ENCODE results near the gene ZNF638.

ZNF638 gene

GRCh38 chr2:71446505-71446904 is 114.9 kb downstream of the ZNF638 start (continued):
- TF ChIP-seq ESRRG (CRISPR knock-in tag; IDR thresholded peaks at IDR 0.05) (no peak), CSDC2 (CRISPR knock-in tag; IDR thresholded peaks at IDR 0.05) (no peak), POU6F1 (CRISPR knock-in tag; IDR thresholded peaks at IDR 0.05; ENCODE audit: borderline replicate concordance, low read depth) (no peak), ARNTL (CRISPR knock-in tag; IDR thresholded peaks at IDR 0.05; ENCODE audit: borderline replicate concordance, low read depth) (no peak), ZFP30 (CRISPR knock-in tag; IDR thresholded peaks at IDR 0.05) (no peak)

- TF ChIP-seq ZNF70 (CRISPR knock-in tag; IDR thresholded peaks at IDR 0.05) (no peak), ZNF8 (CRISPR knock-in tag; IDR thresholded peaks at IDR 0.05) (no peak), PATZ1 (CRISPR knock-in tag; IDR thresholded peaks at IDR 0.05; ENCODE audit: borderline replicate concordance) (no peak), TCF4 (CRISPR knock-in tag; IDR thresholded peaks at IDR 0.05; ENCODE audit: borderline replicate concordance) (no peak), ISL1 (CRISPR knock-in tag; IDR thresholded peaks at IDR 0.05) (no peak), ESRRG (CRISPR knock-in tag; IDR thresholded peaks at IDR 0.05) (no peak), GLIS3 (CRISPR knock-in tag; IDR thresholded peaks at IDR 0.05) (no peak), TOX (CRISPR knock-in tag; IDR thresholded peaks at IDR 0.05; ENCODE audit: borderline replicate concordance) (no peak), CSDC2 (CRISPR knock-in tag; IDR thresholded peaks at IDR 0.05) (no peak), ZFP3 (CRISPR knock-in tag; IDR thresholded peaks at IDR 0.05) (no peak), ARNTL (CRISPR knock-in tag; IDR thresholded peaks at IDR 0.05; ENCODE audit: borderline replicate concordance, low read depth) (no peak), PPARA (CRISPR knock-in tag; IDR thresholded peaks at IDR 0.05; ENCODE audit: borderline replicate concordance) (no peak), OSR1 (CRISPR knock-in tag; IDR thresholded peaks at IDR 0.05) (no peak), TSHZ2 (CRISPR knock-in tag; IDR thresholded peaks at IDR 0.05) (no peak), POU6F1 (CRISPR knock-in tag; IDR thresholded peaks at IDR 0.05; ENCODE audit: borderline replicate concordance, low read depth) (no peak), CREB5 (CRISPR knock-in tag; IDR thresholded peaks at IDR 0.05; ENCODE audit: low read depth) (no peak)
- ATAC-seq: no peak
These were observed 117.8 kb downstream of the ZNF638 start for GRCh38 chr2:71449343-71449742.

- TF ChIP-seq ZNF70 (CRISPR knock-in tag; IDR thresholded peaks at IDR 0.05): no peak
- no peak for TF ChIP-seq PATZ1 (CRISPR knock-in tag; IDR thresholded peaks at IDR 0.05; ENCODE audit: borderline replicate concordance)
- TF ChIP-seq TCF4 (CRISPR knock-in tag; IDR thresholded peaks at IDR 0.05; ENCODE audit: borderline replicate concordance): no peak
- no peak for TF ChIP-seq CSDC2 (CRISPR knock-in tag; IDR thresholded peaks at IDR 0.05)
- TF ChIP-seq BACH2 (CRISPR knock-in tag; IDR thresholded peaks at IDR 0.05; ENCODE audit: borderline replicate concordance): no peak
- no peak for TF ChIP-seq ZNF8 (CRISPR knock-in tag; IDR thresholded peaks at IDR 0.05)
- TF ChIP-seq CREB5 (CRISPR knock-in tag; IDR thresholded peaks at IDR 0.05; ENCODE audit: low read depth): no peak
- no peak for TF ChIP-seq POU6F1 (CRISPR knock-in tag; IDR thresholded peaks at IDR 0.05; ENCODE audit: borderline replicate concordance, low read depth)
- TF ChIP-seq ARNTL (CRISPR knock-in tag; IDR thresholded peaks at IDR 0.05; ENCODE audit: borderline replicate concordance, low read depth): no peak
- no peak for TF ChIP-seq PPARA (CRISPR knock-in tag; IDR thresholded peaks at IDR 0.05; ENCODE audit: borderline replicate concordance)
- TF ChIP-seq ZNF565 (CRISPR knock-in tag; conservative IDR thresholded peaks at IDR 0.05; ENCODE audit: low read depth): no peak
- no peak for ATAC-seq
These were observed 120.1 kb downstream of the ZNF638 start for GRCh38 chr2:71451705-71452104.
